GM21367 (cell line): Measurements from ENCODE around the gene B9D1.

ENCODE experiments used
- ATAC-seq: cut with Tn5 transposase; IDR thresholded peaks from one replicate; pipeline ENCODE4 v1.9.1; 2021; ENCODE audit not compliant: unreplicated experiment

The B9D1 gene

GRCh38 chr17:19388791-19389785, 26.6 kb upstream of the B9D1 start:
- no peak for ATAC-seq

- no peak for ATAC-seq
Measured at GRCh38 chr17:19387921-19388521, 25.5 kb upstream of the B9D1 start.

GRCh38 chr17:19386974-19387920, 24.7 kb upstream of the B9D1 start, which contains the start of gene MFAP4:
Gene MFAP4, minus strand, starts transcription at chr17:19387190. Its CDS starts 35 bp downstream, at chr17:19387155.
- no peak for ATAC-seq

GRCh38 chr17:19386051-19386929, 23.8 kb upstream of the B9D1 start:
- ATAC-seq = no peak

- ATAC-seq = no peak
Measured at GRCh38 chr17:19385521-19385983, 23.0 kb upstream of the B9D1 start.

- no peak for ATAC-seq
Measured at GRCh38 chr17:19384723-19385391, 22.3 kb upstream of the B9D1 start.

GRCh38 chr17:19383681-19384470, 21.4 kb upstream of the B9D1 start:
- no peak for ATAC-seq

- no peak for ATAC-seq
Measured at GRCh38 chr17:19382531-19383444, 20.3 kb upstream of the B9D1 start.

GRCh38 chr17:19381741-19382444, 19.4 kb upstream of the B9D1 start:
- no peak for ATAC-seq

GRCh38 chr17:19381361-19381740, 18.8 kb upstream of the B9D1 start:
- no peak for ATAC-seq

- ATAC-seq = no peak
Measured at GRCh38 chr17:19380481-19381301, 18.2 kb upstream of the B9D1 start.

GRCh38 chr17:19379361-19380065, 17.0 kb upstream of the B9D1 start:
- ATAC-seq = no peak

GRCh38 chr17:19378416-19379360, 16.2 kb upstream of the B9D1 start, which contains the start of gene MAPK7:
Gene MAPK7, plus strand, starts transcription at chr17:19378498. Its CDS starts 403 bp downstream, at chr17:19378901.
- ATAC-seq = no peak
